Aorta (tissue), 5 donors: ENCODE data around the gene SSH2. TPM values are rescaled to one million over a fixed set of nuclear protein-coding genes. Genes with fewer than 3 reads are reported as not detected.

ENCODE experiments used
- ATAC-seq: fragments of 200-7000 bp; cut with Tn5 transposase; one replicate; pipeline ENCODE4 v1.9.1; 2022; ENCODE audit warnings: moderate library complexity; ENCODE audit not compliant: low FRiP score
- DNase-seq, 2 donors: peaks; one replicate each; pipeline ENCODE4 v3.0.0-alpha.2; 2020
- H3K27ac ChIP-seq, 2 donors: one replicate each; pipeline ENCODE4 v1.5.1; 2013; ENCODE audit warnings: low read length in 2 of 2, mild to moderate bottlenecking in 2 of 2, moderate library complexity in 2 of 2, control low read depth in 1 of 2, inconsistent platforms in 1 of 2, low read depth in 1 of 2
- H3K27me3 ChIP-seq, 2 donors: one replicate each; pipeline ENCODE4 v1.6.1; 2013; ENCODE audit warnings: control low read depth in 1 of 2, low read length in 1 of 2, mild to moderate bottlenecking in 1 of 2, moderate library complexity in 1 of 2; ENCODE audit not compliant: insufficient read depth in 2 of 2, control insufficient read depth in 1 of 2
- H3K36me3 ChIP-seq, 2 donors: one replicate each; pipeline ENCODE4 v1.6.1; 2013; ENCODE audit warnings: control low read depth in 1 of 2, low read length in 1 of 2, mild to moderate bottlenecking in 1 of 2; ENCODE audit not compliant: insufficient read depth in 2 of 2, control insufficient read depth in 1 of 2
- H3K4me1 ChIP-seq, 2 donors: one replicate each; pipeline ENCODE4 v1.6.1; 2013; ENCODE audit warnings: low read length in 2 of 2, control low read depth in 1 of 2, mild to moderate bottlenecking in 1 of 2, moderate library complexity in 1 of 2; ENCODE audit not compliant: insufficient read depth in 2 of 2, control insufficient read depth in 1 of 2
- H3K4me3 ChIP-seq, 2 donors: one replicate each; pipeline ENCODE4 v1.5.1; 2013; ENCODE audit warnings: low read length in 2 of 2, control low read depth in 1 of 2, mild to moderate bottlenecking in 1 of 2
- H3K9me3 ChIP-seq: one replicate; pipeline ENCODE4 v1.6.1; 2013; ENCODE audit warnings: mild to moderate bottlenecking, low read length; ENCODE audit not compliant: control insufficient read depth
- WGBS, 2 donors: extraction: QIAGEN DNeasy Blood & Tissue Kit; methylation state at CpG; one replicate each; pipeline ENCODE4 v1.1.7; 2013; 5-methylcytosine and 5-hydroxymethylcytosine counted together
- intact Hi-C, 2 donors: fragments of 100-400 bp; cut with DNase I; formaldehyde crosslinking; loops; one replicate each; pipeline versions ENCODE4 v1.14.2 to v1.15.0; 2022
- polyA plus RNA-seq, 2 donors: library from polyadenylated mRNA; stranded (reverse); fragments of 200-250 nt; gene quantifications; one replicate each; pipeline ENCODE4 v1.2.3, GENCODE V29; 2013
- total RNA-seq, 2 donors: library from RNA; stranded (reverse); fragmentation: NEBNext Ultra II Directional; extraction: Animal tissue kit (Norgen Biotek cat#: 25700); gene quantifications; one replicate each; pipeline ENCODE4 v1.2.1, GENCODE V29; 2021
- donor health status: healthy with polysubstance abuse.
- donor health status: Bipolar disorder and iron deficiency.
- donor health status: DM: no; HTN: no; CAD: no.
- donor health status: DM: no; HTN: no; CAD: no.
- donor health status: DM: yes; HTN: yes; CAD: no.

SSH2 gene
- total and polyA plus RNA-seq, 4 donors = 7.2 to 35.3 (median 30.3) TPM

DNA sequence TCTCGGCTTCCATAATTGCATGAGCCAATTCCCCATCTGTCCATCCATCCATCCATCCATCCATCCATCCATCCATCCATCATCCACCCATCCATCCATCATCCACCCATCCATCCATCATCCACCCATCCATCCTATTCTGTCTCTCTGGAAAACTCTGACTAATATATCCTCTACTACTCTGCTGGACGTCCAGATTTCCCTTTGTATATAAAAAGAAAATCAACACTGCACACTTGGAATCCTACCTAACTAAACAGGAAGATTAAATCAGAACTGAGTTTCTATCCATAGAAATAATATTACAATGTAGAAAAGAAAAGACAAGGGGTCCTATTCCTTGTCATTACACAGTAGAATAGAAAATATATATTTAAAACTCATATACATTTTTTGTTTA, 157.0 kb downstream of the SSH2 start:
- Histone ChIP-seq H3K9me3 (no peaks in the 10 kb centered on the region), H3K4me1 (no peaks in the 10 kb centered on the region), H3K4me3 (no peak overlapping the region), H3K27me3 (no peaks in the 10 kb centered on the region), H3K36me3 (no peaks in the 10 kb centered on the region), H3K27ac (no peak overlapping the region)
- ATAC-seq (no peak), DNase-seq (no peak)
- intact Hi-C loops = no loop called here
- WGBS, 2 donors = 48 to 50% methylated on average over 2 of the region's 2 CpGs

DNA sequence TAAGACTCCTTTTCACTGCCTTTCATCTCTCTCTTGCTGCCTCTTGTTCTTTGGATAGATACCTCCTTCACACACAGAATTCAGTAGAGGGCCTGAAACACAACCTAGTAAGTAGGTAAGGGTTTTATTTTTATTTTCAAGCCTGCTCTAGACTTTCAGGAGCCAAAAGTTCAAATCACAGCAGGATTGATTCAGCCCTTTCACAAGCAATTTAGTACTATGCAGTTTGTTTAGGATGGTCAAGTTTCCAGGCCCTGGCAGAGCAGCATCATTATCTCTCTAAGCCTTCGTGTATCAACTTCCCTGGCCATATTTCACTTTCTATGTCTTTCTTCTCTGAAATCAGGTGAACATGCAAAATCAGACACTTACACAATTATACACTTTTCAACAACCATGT, 158.5 kb downstream of the SSH2 start:
- no peak for DNase-seq
- no peak overlapping the region for H3K4me3 ChIP-seq
- no peak overlapping the region for H3K27ac ChIP-seq
- H3K4me1 ChIP-seq = no peaks in the 10 kb centered on the region
- no peaks in the 10 kb centered on the region for H3K9me3 ChIP-seq
- no peak for ATAC-seq
- no peaks in the 10 kb centered on the region for H3K36me3 ChIP-seq
- WGBS, 2 donors = 94 to 95% methylated on average over 1 of the region's 1 CpG
- intact Hi-C loops = no loop called here
- no peaks in the 10 kb centered on the region for H3K27me3 ChIP-seq

DNA sequence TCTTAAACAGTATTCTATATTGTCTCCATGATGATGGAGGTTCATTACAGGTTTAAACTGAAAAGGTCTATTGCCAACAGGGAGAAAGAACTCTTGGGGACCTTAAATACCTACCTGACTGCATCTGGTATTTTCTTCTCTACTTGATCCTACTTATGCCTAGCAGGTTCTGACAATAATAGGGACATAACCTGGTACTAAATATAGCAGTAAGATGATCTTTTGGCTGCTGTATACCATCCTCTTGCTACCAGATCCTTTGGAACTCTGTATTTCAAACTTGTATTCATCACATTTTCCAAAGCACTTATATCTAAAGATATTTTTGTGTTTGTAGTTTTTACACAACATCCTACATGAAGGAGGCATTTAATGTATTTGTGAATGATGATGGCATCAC, 160.8 kb downstream of the SSH2 start:
- H3K36me3 ChIP-seq = no peaks in the 10 kb centered on the region
- no peaks in the 10 kb centered on the region for H3K27me3 ChIP-seq
- no peaks in the 10 kb centered on the region for H3K4me1 ChIP-seq
- H3K9me3 ChIP-seq = no peaks in the 10 kb centered on the region
- no peak for ATAC-seq
- DNase-seq = no peak
- intact Hi-C loops = no loop called here
- H3K27ac ChIP-seq = no peak overlapping the region
- H3K4me3 ChIP-seq = no peak overlapping the region

DNA sequence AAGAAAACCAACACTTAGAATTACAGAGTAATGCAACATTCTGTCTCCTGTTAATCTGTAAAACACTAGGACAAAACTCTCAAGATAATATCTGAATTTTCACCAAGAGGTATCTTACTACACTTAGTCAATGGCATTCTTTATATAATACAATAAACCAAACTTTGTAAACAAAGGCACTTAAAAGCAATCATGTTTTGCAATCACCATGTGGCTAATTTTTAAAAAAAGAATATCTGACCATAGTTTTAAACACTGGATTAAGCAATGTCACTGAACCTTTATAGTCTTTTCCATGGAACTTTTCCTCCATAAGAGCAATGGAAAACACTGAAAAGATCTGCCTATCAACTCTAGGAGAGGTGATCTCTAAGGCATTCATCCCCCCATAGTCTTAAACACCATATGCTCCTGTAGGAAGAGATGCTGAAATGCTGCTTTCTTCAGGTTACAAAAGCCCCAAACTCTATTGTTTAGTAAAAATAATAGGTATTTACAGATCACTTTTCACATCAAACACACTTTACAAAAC, 163.2 kb downstream of the SSH2 start:
- DNase-seq (no peak), ATAC-seq (no peak)
- intact Hi-C loops = no loop called here
- H3K4me3 ChIP-seq = no peak overlapping the region
- no peak overlapping the region for H3K27ac ChIP-seq
- H3K4me1 ChIP-seq = no peaks in the 10 kb centered on the region
- no peaks in the 10 kb centered on the region for H3K27me3 ChIP-seq
- H3K36me3 ChIP-seq = no peaks in the 10 kb centered on the region
- H3K9me3 ChIP-seq = no peaks in the 10 kb centered on the region

DNA sequence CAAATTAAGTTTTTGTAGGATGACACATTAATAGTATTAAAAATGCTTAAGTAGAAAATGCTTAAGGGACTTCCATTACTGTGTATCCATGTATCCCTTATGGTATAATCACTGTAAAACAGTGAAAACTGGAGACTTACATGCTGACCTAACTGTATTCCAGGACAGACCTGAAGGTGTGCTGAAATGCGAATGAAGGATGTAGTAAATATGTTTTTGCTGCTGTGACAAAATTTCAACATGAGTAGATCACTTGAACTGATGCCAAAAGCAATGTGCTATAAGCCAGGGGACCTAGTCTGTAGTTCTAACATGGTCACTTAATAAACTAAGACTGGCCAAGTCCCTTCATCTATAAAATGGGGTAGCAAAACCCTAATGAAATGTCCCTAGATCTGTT, 165.3 kb downstream of the SSH2 start:
- H3K27ac ChIP-seq = no peak overlapping the region
- ATAC-seq (no peak), DNase-seq (no peak)
- H3K4me1 ChIP-seq = peaks cover 0 to 6% of the 10 kb centered on the region in 2 donors
- H3K27me3 ChIP-seq = no peaks in the 10 kb centered on the region
- H3K36me3 ChIP-seq = no peaks in the 10 kb centered on the region
- intact Hi-C loops = no loop called here
- 75 to 83% methylated on average over 1 of the region's 1 CpG for WGBS, 2 donors
- H3K4me3 ChIP-seq = no peak overlapping the region
- no peaks in the 10 kb centered on the region for H3K9me3 ChIP-seq

DNA sequence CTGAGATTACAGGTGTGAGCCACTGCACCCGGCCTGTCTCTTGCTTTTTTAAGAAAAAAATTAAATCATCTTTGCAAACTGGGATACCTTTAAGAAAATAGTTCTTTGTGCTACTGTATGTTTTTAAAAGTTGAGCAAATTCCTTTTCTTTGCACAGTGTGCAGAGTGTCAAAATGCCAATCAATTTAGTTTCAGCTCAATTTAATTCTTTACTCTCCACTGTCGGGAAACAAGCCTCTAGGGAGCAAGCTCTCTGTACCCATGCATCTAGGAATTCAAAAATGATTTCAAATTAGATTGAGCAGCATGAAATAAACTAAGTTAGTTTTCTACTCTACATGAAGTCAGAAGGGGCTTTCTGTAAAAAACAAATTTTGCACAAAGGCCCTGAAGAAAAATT, 165.8 kb downstream of the SSH2 start:
- Histone ChIP-seq H3K36me3 (no peaks in the 10 kb centered on the region), H3K27ac (no peak overlapping the region), H3K9me3 (no peaks in the 10 kb centered on the region), H3K4me1 (peaks cover 0 to 6% of the 10 kb centered on the region in 2 donors), H3K4me3 (no peak overlapping the region), H3K27me3 (no peaks in the 10 kb centered on the region)
- 78 to 79% methylated on average over 2 of the region's 2 CpGs for WGBS, 2 donors
- ATAC-seq (no peak), DNase-seq (no peak)
- intact Hi-C loops = no loop called here

DNA sequence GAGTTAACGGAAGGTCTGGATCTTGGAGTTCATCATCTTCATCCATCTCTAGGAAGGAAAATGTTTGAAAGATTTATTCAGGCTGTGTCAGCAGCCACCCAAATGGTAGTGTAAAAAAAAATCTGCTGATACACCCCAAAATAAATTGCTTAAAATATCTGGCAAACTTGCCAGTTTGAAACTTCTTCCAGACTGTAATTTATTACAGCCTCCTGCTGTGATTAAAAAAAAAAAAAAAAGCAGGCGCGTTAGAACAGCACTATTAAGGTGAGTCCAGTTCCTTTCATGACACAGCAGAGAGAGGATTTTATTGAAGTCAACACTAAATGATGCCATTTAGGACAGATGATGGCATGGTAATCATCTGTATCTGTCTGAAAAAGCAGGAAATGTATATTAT, 166.8 kb downstream of the SSH2 start:
- no peaks in the 10 kb centered on the region for H3K36me3 ChIP-seq
- H3K9me3 ChIP-seq = no peaks in the 10 kb centered on the region
- H3K4me3 ChIP-seq = no peak overlapping the region
- H3K27ac ChIP-seq = no peak overlapping the region
- no peaks in the 10 kb centered on the region for H3K27me3 ChIP-seq
- DNase-seq (no peak), ATAC-seq (no peak)
- intact Hi-C loops = no loop called here
- 73 to 75% methylated on average over 3 of the region's 3 CpGs for WGBS, 2 donors
- peaks cover 0 to 6% of the 10 kb centered on the region in 2 donors for H3K4me1 ChIP-seq

DNA sequence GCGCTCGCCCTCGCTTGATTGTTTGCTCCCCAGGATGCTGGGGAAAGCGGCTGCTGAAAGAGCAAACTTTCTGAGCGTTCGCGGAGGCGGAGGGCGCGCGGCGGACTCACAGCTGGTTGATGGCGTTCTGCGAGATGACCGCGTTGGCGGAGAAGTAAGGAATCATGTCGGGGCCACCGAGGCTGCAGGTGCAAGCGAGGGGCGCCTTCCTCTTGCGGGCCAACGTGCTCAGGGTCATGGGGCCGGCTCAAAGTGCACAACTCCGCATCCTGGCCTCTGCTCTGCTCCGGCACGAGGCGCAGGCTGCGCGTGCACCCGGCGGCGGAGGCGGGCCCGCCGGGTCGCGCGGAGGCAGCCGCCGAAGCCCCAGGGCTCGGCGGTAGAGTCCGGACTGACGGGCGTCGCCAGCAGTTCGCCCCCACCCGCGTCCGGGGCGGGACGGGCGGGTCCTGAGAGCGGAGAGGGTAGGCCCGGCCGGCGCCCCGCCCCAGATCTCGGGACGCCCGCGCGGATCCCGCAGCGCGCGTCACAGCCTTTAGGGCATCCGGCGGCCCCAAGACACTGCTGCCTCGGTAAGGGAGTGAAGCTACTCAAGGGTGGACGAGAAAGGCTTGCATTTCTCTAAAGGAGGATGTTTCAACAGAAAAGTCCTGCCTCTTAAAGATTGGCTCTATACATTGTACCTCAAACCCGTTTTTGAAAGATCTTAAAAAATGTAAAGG, 168.8 kb downstream of the SSH2 start:
- intact Hi-C loops = no loop called here
- H3K27ac ChIP-seq = no peak overlapping the region
- peaks cover 0 to 6% of the 10 kb centered on the region in 2 donors for H3K4me1 ChIP-seq
- WGBS, 2 donors = 0% methylated on average over 68 to 73 of the region's 73 CpGs
- H3K9me3 ChIP-seq = no peaks in the 10 kb centered on the region
- H3K27me3 ChIP-seq = no peaks in the 10 kb centered on the region
- no peaks in the 10 kb centered on the region for H3K36me3 ChIP-seq
- ATAC-seq (peak; percentile 96), DNase-seq (peak; percentile 95 to 96)
- H3K4me3 ChIP-seq = peak overlapping the region; percentile 36 to 43

DNA sequence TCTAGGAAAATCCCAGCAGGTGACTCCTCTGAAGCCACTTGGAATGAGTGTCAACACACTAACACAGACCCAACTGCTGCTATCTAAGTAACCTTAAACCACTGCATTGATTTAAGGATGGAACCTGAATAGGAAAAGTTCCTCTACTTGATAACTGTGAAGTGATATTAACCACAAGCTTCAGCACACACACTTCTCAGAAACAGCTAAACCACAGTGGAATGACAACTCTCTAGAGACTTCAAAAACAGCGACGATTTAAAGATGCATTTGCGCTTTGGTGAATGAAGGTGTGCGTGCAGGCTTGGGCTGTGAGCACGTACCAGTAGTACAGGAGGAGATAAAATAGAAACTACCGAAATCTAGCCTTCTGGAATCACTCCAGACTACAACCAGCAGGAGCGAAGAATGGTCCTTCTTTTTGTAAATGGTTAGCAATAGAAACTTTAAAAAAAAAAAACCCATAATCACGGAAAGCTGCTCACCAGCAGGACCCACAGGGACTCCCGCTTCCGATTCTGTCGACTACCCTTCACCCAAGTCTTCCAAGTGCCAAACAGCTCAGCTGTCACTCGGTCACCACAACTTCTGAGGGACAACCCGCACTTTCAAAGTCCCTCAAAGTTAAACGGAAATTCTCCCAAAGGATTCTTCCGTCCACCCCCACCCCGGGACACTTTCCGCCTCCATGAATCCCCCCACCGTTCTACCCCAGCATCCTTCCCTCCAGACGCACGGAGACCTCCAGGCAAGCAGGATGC, 169.6 kb downstream of the SSH2 start:
- DNase-seq (no peak), ATAC-seq (peak; percentile 39)
- H3K4me3 ChIP-seq = peak overlapping the region; percentile 36 to 43
- H3K27me3 ChIP-seq = no peaks in the 10 kb centered on the region
- WGBS, 2 donors = 3% methylated on average over 20 of the region's 20 CpGs
- no peak overlapping the region for H3K27ac ChIP-seq
- H3K9me3 ChIP-seq = no peaks in the 10 kb centered on the region
- intact Hi-C loops = no loop called here
- peaks cover 0 to 6% of the 10 kb centered on the region in 2 donors for H3K4me1 ChIP-seq
- H3K36me3 ChIP-seq = no peaks in the 10 kb centered on the region
